Measurements from ENCODE around the gene DMAP1.

DNA sequence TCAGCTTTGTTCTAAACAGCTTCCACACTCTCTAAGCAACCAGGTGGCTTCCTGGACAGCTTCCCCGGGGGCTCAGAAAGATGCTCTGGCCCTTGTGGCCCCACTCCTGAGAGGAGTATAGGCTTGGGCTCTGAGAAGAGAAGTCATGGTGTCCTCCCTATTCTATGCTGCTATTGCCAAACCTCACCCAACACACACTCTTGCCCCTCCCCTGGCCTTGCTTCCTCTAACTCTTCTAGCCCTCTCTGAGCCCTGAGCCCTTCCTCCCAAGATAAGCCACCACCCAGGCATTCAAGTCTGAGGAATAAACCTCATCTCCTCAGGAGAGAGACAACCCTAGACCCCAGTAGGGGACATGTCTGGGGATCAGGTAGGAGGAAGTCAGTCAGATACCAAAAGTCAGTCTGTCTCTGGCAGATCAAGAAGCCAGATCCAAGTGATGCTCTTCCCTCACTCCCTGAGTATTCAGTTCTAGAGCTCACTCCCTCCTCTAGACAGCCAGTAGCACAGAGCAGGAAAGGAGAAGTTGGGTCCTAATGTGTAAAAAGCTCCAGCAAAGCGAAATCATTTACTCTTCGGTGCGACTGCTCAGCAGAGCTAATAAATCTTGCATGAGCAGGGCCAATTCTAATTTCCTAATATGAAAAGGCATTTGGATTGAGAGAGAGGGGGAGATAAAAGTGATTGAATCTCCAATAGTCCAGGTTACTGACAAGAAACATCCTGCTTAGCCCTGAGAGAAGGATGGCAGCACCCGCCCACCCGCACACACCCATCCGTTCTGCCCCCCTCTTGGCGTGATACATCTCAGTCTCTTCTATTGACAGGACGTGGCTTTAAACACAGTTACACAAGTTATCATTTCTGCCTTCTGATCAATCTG is 50.5 kb downstream of the DMAP1 start:
- TF ChIP-seq CTCF (conservative IDR thresholded peaks at IDR 0.05; ENCODE audit: low read length) (no peak), EZH2phosphoT487 (IDR thresholded peaks at IDR 0.05; ENCODE audit: borderline replicate concordance, low read depth, low read length) (no peak)
